Upper lobe of right lung (tissue), 1 donor: ENCODE results near the gene KCNS3. TPM values are rescaled to one million over a fixed set of nuclear protein-coding genes. Genes with fewer than 3 reads are reported as not detected.
A peak's percentile ranks its signal among the peaks of the same experiment; 100 is the strongest.

Source experiments
- ATAC-seq: fragments of 200-7000 bp; cut with Tn5 transposase; one replicate; pipeline ENCODE4 v1.9.1; 2020; ENCODE audit warnings: mild to moderate bottlenecking, moderate library complexity
- DNase-seq: peaks from one replicate; pipeline ENCODE4 v3.0.0-alpha.2; 2020
- H3K27ac ChIP-seq: fragments of 200-600 bp; one replicate; pipeline ENCODE4 v1.8.0; 2022
- H3K27me3 ChIP-seq: fragments of 200-600 bp; one replicate; pipeline ENCODE4 v1.8.0; 2022; ENCODE audit warnings: mild to moderate bottlenecking
- H3K36me3 ChIP-seq: fragments of 200-600 bp; one replicate; pipeline ENCODE4 v1.8.0; 2022
- H3K4me1 ChIP-seq: fragments of 200-600 bp; one replicate; pipeline ENCODE4 v1.8.0; 2022
- H3K4me3 ChIP-seq: fragments of 200-600 bp; one replicate; pipeline ENCODE4 v1.8.0; 2022; ENCODE audit warnings: mild to moderate bottlenecking
- H3K9me3 ChIP-seq: fragments of 200-600 bp; one replicate; pipeline ENCODE4 v1.8.0; 2022
- CTCF ChIP-seq: fragments of 200-600 bp; IDR thresholded peaks from one replicate; pipeline ENCODE4 v1.8.0; 2022; ENCODE audit warnings: antibody characterized with exemption
- intact Hi-C: fragments of 100-400 bp; cut with DNase I; formaldehyde crosslinking; loops from one replicate; pipeline ENCODE4 v1.11.0; 2022
- long read RNA-seq: library from polyadenylated mRNA; unstranded; transcript quantifications from one replicate; pipeline ENCODE4 v2.0.0, GENCODE V29; 2021
- total RNA-seq: library from RNA; stranded (reverse); fragmentation: NEBNext Ultra II Directional; extraction: Animal tissue kit (Norgen Biotek cat#: 25700); gene quantifications from one replicate; pipeline ENCODE4 v1.2.1, GENCODE V29; 2021
- donor health status: DM: no; HTN: yes; CAD: no; lungs with severe emphysema.

Gene KCNS3
- total RNA-seq = 47.8 TPM
- long read RNA-seq, transcript KCNS3-201 (3 exons, 2,333 nt) = major isoform, 85 of 108 reads
- long read RNA-seq, partial matches to known transcripts = 7 of 108 reads
- long read RNA-seq, other reads (novel, unspliced or antisense) = 14 of 108 reads

- H3K27ac ChIP-seq = peak within 1 kb of the TSS; percentile 82
- H3K4me3 ChIP-seq = peak within 1 kb of the TSS; percentile 79
- ATAC-seq (peak; percentile 90), DNase-seq (peak; percentile 82)
- H3K9me3 ChIP-seq = no peaks in the 10 kb centered on the region
- H3K36me3 ChIP-seq = no peaks in the 10 kb centered on the region
- peaks cover 9% of the 10 kb centered on the region for H3K4me1 ChIP-seq
- intact Hi-C loops = no loop called here
- H3K27me3 ChIP-seq = no peaks in the 10 kb centered on the region
- TF ChIP-seq CTCF = no peak
These were observed at the start of gene KCNS3 for GRCh38 chr2:17878281-17879136. Gene KCNS3 (plus strand): TSS chr2:17878667. CDS start chr2:17931009, 52,342 bp downstream.

- intact Hi-C loops = no loop called here
These were observed 48.1 kb upstream of the KCNS3 start for GRCh38 chr2:17830053-17831034.

GRCh38 chr2:17835516-17835915, 43.0 kb upstream of the KCNS3 start:
- no peaks in the 10 kb centered on the region for H3K4me1 ChIP-seq
- DNase-seq (no peak), ATAC-seq (no peak)
- H3K27ac ChIP-seq = no peak overlapping the region
- no peak for TF ChIP-seq CTCF
- no peaks in the 10 kb centered on the region for H3K9me3 ChIP-seq
- intact Hi-C loops = no loop called here
- no peaks in the 10 kb centered on the region for H3K36me3 ChIP-seq
- H3K27me3 ChIP-seq = peaks cover 4% of the 10 kb centered on the region
- no peak overlapping the region for H3K4me3 ChIP-seq

More at GRCh38 chr2:17830053-17831034, 48.1 kb upstream of the KCNS3 start:
- Histone ChIP-seq H3K36me3 (no peaks in the 10 kb centered on the region), H3K4me1 (no peaks in the 10 kb centered on the region), H3K27ac (no peak overlapping the region), H3K9me3 (no peaks in the 10 kb centered on the region), H3K4me3 (peak overlapping the region; percentile 6), H3K27me3 (peaks cover 4% of the 10 kb centered on the region)
- peak; percentile 84 for TF ChIP-seq CTCF
- DNase-seq (peak; percentile 83), ATAC-seq (peak; percentile 96)

GRCh38 chr2:17839959-17840358, 38.5 kb upstream of the KCNS3 start:
- intact Hi-C loops = no loop called here
- no peak for ATAC-seq
- Histone ChIP-seq H3K4me3 (no peak overlapping the region), H3K27me3 (no peaks in the 10 kb centered on the region), H3K9me3 (no peaks in the 10 kb centered on the region), H3K36me3 (no peaks in the 10 kb centered on the region), H3K4me1 (no peaks in the 10 kb centered on the region), H3K27ac (no peak overlapping the region)
- no peak for DNase-seq
- no peak for TF ChIP-seq CTCF

- TF ChIP-seq CTCF = no peak
- Histone ChIP-seq H3K4me1 (no peaks in the 10 kb centered on the region), H3K9me3 (no peaks in the 10 kb centered on the region), H3K27me3 (no peaks in the 10 kb centered on the region), H3K36me3 (no peaks in the 10 kb centered on the region), H3K27ac (no peak overlapping the region), H3K4me3 (no peak overlapping the region)
- ATAC-seq (no peak), DNase-seq (no peak)
- intact Hi-C loops = no loop called here
These were observed 35.0 kb upstream of the KCNS3 start for GRCh38 chr2:17843457-17843856.
